Stimulated activated CD8-positive, alpha-beta memory T cell treated with anti-CD3 and anti-CD28 coated beads, Interleukin-7, amount 100 ng/mL, for 48 hours (primary cell): Measurements from ENCODE around the gene UBR3.

Source experiments
- DNase-seq, 2 donors: peaks; one replicate each; pipeline ENCODE4 v3.0.0-alpha.2; 2020; ENCODE audit warnings: low read depth in 1 of 2; ENCODE audit errors: extremely low read depth in 1 of 2

Gene UBR3

GRCh38 chr2:170039401-170040172, 212.3 kb downstream of the UBR3 start:
- no peak for DNase-seq

- no peak for DNase-seq
Observed at GRCh38 chr2:170044751-170045478, 217.7 kb downstream of the UBR3 start.

GRCh38 chr2:170047331-170048065, 220.2 kb downstream of the UBR3 start:
- no peak for DNase-seq

DNA sequence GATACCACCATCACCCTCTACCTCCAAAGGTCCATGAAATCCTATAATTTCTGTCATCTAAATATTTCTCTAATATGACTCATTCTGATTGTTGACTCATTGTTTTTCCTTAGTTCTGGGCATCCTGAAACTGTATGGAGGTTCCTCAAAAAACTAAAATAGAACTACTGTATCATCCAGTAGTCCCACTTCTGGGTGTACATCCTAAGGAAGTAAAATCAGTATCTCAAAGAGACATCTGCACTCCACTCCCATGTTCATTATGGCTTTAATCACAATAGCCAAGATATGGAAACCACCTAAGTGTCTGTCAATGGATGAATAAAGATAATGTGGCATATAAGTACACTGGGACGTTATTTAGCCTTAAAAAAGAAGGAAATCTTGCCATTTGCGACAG, 224.9 kb downstream of the UBR3 start:
- no peak for DNase-seq

DNA sequence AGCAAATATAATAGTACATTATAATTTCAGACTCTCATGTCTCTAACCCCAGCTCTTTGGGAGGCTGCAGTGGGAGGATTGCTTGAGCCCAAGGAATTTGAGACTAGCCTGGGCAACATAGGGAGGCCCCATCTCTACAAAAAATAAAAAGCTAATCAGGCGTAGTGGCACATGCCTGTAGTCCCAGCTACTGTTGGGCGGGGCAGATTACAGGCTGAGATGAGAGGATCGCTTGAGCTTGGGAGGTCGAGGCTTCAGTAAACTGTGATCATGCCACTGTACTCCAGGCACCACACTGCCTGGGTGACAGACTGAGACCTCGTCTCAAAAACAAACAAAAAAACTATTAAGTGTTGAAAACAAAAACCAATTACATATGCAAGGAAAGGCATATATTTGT, 227.7 kb downstream of the UBR3 start:
- DNase-seq: no peak

- no peak for DNase-seq
Observed at GRCh38 chr2:170056900-170057299, 229.6 kb downstream of the UBR3 start.

GRCh38 chr2:170063456-170064235, 236.4 kb downstream of the UBR3 start:
- no peak for DNase-seq

GRCh38 chr2:170070778-170071177, 243.5 kb downstream of the UBR3 start:
- DNase-seq: no peak

- DNase-seq: no peak
Observed at GRCh38 chr2:170073288-170073687, 246.0 kb downstream of the UBR3 start.

- no peak for DNase-seq
Observed at GRCh38 chr2:170076189-170076588, 248.9 kb downstream of the UBR3 start.

GRCh38 chr2:170077830-170078569, 250.7 kb downstream of the UBR3 start:
- DNase-seq: no peak

GRCh38 chr2:170084820-170085491, 257.7 kb downstream of the UBR3 start:
- DNase-seq: no peak

DNA sequence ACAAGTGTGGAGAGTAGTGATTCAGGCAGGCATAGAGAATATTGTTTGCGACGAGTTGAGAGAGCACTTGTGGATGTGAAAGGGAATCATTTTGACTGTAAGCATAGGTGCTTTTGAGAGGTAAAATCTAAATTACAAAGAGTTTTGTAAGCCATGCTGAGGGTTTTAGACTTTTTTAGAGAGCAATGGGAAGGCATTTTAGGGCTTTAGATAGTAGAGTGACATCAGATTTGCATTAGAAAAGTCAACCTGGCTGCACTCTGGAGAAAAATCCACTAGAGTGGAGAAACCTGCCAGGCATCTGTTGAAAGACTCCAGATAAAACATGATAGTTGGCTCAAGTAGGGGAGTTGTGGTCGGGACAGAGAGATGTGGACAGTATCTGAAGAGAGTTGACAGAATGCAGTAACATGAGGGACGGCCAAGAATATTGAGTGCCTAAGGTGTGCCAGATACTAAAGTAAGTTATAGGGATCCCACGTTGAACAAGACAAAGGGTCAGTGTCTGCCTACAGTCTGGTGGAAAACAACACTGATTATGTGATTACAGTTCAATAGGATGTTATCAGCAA, 258.9 kb downstream of the UBR3 start:
- no peak for DNase-seq

DNA sequence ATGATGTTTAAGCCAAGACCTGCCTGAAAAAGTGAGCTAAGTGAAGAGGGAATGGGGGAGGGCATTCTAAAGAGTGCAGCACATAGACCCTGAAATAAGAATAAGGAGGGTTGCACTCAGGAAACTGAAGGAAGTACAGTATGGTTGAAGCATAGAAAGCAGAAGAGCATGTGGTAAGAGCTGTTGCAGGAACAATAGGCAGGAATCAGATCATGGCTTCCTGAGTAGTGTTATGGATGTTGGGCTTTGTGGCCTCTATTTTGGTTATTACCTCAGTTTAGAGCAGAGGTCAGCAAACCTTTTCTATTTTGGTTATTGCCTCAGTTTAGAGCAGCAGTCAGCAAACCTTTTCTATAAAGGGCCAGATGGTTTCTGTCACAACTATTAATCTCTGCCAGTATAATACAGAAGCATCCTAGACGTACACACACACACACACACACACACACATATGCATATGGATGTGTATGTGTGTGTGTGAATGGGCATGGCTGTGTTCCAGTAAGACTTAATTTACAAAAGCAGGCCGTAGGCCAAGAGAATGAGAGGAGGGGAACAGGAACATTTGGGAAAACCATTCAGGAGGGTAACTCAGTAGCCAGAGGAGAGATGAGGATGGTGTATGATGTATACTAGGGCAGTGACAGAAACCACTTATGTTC, 259.6 kb downstream of the UBR3 start:
- DNase-seq: no peak

- no peak for DNase-seq
Observed at GRCh38 chr2:170087413-170087793, 260.1 kb downstream of the UBR3 start.

DNA sequence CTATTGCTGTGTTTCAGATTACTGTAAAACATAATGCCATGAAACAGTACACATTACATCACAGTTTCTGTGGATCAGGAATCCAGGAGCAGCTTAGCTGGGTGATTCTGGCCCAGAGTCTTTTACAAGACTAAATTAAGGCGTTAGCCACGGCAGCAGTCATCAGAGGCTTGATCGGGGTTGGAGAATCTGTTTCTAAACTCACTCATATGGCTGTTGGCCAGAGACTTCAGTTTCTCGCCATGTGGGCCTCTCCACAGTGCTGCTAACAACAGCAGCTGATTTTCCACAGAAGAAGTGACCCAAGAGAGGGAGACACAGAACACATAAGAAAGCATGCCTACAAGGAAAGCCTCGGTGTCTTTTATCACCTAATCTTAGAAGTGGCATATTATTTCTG, 261.5 kb downstream of the UBR3 start:
- DNase-seq: no peak

DNA sequence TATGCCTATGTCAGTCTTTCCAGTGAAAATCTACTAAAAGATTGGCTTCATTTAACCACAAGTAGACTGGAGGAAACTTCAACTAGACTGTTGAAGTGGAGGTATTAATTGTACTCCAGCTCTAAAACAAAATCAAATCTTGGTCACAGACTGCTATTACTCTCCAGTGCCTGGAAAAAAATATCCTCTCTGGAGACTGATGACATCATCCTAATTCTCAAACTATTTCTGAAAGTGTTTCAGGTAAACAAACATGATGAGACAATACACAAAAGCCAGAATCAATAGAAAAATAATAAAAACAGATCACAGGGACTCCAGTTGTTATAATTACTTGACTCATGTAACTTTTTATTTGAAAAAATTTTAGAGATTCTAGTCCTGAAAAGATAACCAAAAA, 263.0 kb downstream of the UBR3 start:
- no peak for DNase-seq

DNA sequence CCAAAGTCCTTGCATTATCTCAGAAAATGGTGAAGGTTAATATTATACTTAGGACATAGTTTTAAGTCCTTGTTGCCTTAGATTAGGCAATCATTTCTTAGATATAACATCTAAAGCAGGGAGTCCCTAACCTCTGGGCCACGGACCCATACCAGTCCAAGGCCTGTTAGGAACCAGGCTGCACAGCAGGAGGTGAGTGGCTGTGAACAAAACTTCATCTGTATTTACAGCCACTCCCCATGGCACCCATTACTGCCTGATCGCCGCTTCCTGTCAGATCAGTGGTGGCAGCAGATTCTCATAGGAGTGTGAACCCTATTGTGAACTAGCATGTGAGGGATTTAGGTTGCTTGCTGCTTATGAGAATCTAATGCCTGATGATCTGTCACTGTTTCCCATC, 264.2 kb downstream of the UBR3 start:
- no peak for DNase-seq
